NCI-H345 (cell line): ENCODE results near the gene IGSF21.

Source experiments
- DNase-seq: peaks from one replicate; lab custom pipeline; 2025; lab: John Stamatoyannopoulos, UW

IGSF21 gene

GRCh38 chr1:18422954-18423353 lies 315.4 kb downstream of the IGSF21 start:
- no peak for DNase-seq

DNA sequence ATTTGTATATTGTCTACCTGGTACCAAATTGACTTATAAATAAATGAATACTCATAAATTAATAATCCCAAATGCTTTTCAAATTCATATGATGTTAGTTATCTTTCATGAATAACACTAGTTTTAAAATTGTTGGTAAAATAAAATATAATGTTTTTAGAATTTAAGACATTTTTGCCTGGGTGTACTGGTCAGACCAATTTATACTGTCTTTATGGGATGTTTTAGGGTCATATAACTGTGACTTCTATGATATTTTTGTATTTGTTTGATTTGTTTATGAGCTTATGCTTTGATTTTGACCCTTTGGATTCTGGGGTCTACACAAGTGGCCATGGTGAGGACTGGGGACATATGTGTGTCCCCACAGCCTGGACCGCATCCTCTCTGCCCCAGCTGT lies 319.0 kb downstream of the IGSF21 start:
- DNase-seq, result no peak
